Esophagus squamous epithelium (tissue), 5 donors: ENCODE data around the gene NCK1. TPM values are rescaled to one million over a fixed set of nuclear protein-coding genes. Genes with fewer than 3 reads are reported as not detected.

Source experiments
- DNase-seq: peaks from one replicate; lab custom pipeline; 2025; lab: John Stamatoyannopoulos, UW
- H3K27ac ChIP-seq, 4 donors: fragments of 200-600 bp; sonication (generic); one replicate each; pipeline ENCODE4 v1.5.1; 2016 to 2019; ENCODE audit warnings: mild to moderate bottlenecking in 1 of 4
- H3K27me3 ChIP-seq, 4 donors: fragments of 200-600 bp; sonication (generic); 1 replicate in 3 of 4; 2 replicates in 1 of 4; pipeline versions ENCODE4 v1.5.1 to v1.6.0; 2017 to 2021; ENCODE audit warnings: antibody characterized with exemption in 1 of 4
- H3K36me3 ChIP-seq, 3 donors: fragments of 200-600 bp; sonication (generic); one replicate each; pipeline ENCODE4 v1.5.1; 2016 to 2019
- H3K4me1 ChIP-seq, 3 donors: fragments of 200-600 bp; sonication (generic); one replicate each; pipeline ENCODE4 v1.5.1; 2017 to 2019
- H3K4me3 ChIP-seq, 4 donors: fragments of 200-600 bp; sonication (generic); 1 replicate in 3 of 4; 2 replicates in 1 of 4; pipeline ENCODE4 v1.5.1; 2016 to 2019; ENCODE audit warnings: mild to moderate bottlenecking in 2 of 4, moderate library complexity in 1 of 4
- H3K9me3 ChIP-seq, 3 donors: fragments of 200-600 bp; sonication (generic); one replicate each; pipeline ENCODE4 v1.5.1; 2016 to 2019
- CTCF ChIP-seq, 6 experiments: fragments of 450-650 bp in 4 of 6; fragments of 200-600 bp in 2 of 6; sonication (generic) in 2 of 6; IDR thresholded peaks; one replicate each; pipeline ENCODE4 v1.5.1; 2016 to 2019; ENCODE audit warnings: antibody characterized with exemption in 6 of 6, mild to moderate bottlenecking in 4 of 6, moderate library complexity in 4 of 6
- POLR2A ChIP-seq, 4 donors: fragments of 450-650 bp; IDR thresholded peaks; one replicate each; pipeline ENCODE4 v1.6.1; 2017; ENCODE audit warnings: antibody characterized with exemption in 4 of 4, mild to moderate bottlenecking in 4 of 4, moderate library complexity in 3 of 4
- WGBS, 2 donors: methylation state at CpG; one replicate each; pipeline ENCODE4 v1.1.5; 2018; 5-methylcytosine and 5-hydroxymethylcytosine counted together
- intact Hi-C: fragments of 100-400 bp; cut with DNase I; formaldehyde crosslinking; loops from one replicate; pipeline ENCODE4 v1.15.0; 2022
- total RNA-seq, 4 donors: library from RNA; depleted of rRNA; stranded (reverse); fragments of >200 nt; gene quantifications; one replicate each; pipeline ENCODE4 v1.1.0, GENCODE V29; 2016
- donor health status: DM: yes; HTN: yes; CAD: no.

The NCK1 gene
- total RNA-seq, 4 donors from 2014 or later = 35.6 to 66.1 (median 57.3) TPM

- peak overlapping the region; percentile 22 to 61 (median 41) for H3K4me3 ChIP-seq
- H3K4me1 ChIP-seq = peaks cover 17 to 79% (median 23%) of the 10 kb centered on the region in 3 donors
These were observed 68.1 kb downstream of the NCK1 start for GRCh38 chr3:136929977-136930670.

GRCh38 chr3:136931606-136932005 is 69.6 kb downstream of the NCK1 start:
- Histone ChIP-seq H3K9me3 (no peaks in the 10 kb centered on the region), H3K27me3 (no peaks in the 10 kb centered on the region), H3K27ac (peak overlapping the region; percentile 46 to 80 (median 73)), H3K4me3 (peak overlapping the region; percentile 22 to 61 (median 41)), H3K4me1 (peaks cover 17 to 78% (median 23%) of the 10 kb centered on the region in 3 donors), H3K36me3 (peaks cover 0 to 42% (median 3%) of the 10 kb centered on the region in 3 donors)
- intact Hi-C loops = no loop called here
- WGBS, 2 donors = 52 to 57% methylated on average over 4 of the region's 4 CpGs
- TF ChIP-seq CTCF (IDR thresholded peaks at IDR 0.05) (no peak), POLR2A (IDR thresholded peaks at IDR 0.05) (no peak)
- DNase-seq = no peak

More at GRCh38 chr3:136929977-136930670, 68.1 kb downstream of the NCK1 start:
- Histone ChIP-seq H3K27ac (peak overlapping the region; percentile 66 to 80 (median 73)), H3K27me3 (no peaks in the 10 kb centered on the region), H3K9me3 (no peaks in the 10 kb centered on the region), H3K36me3 (peaks cover 0 to 29% (median 0%) of the 10 kb centered on the region in 3 donors)
- no peak for DNase-seq
- WGBS, 2 donors = 9 to 11% methylated on average over 4 of the region's 4 CpGs
- no peak for TF ChIP-seq POLR2A (IDR thresholded peaks at IDR 0.05)
- no peak for TF ChIP-seq CTCF (IDR thresholded peaks at IDR 0.05)
- intact Hi-C loops = no loop called here

GRCh38 chr3:136932523-136932922 is 70.5 kb downstream of the NCK1 start:
- no peak for TF ChIP-seq CTCF (IDR thresholded peaks at IDR 0.05)
- no peak for TF ChIP-seq POLR2A (IDR thresholded peaks at IDR 0.05)
- 15 to 29% methylated on average over 1 of the region's 1 CpG for WGBS, 2 donors
- Histone ChIP-seq H3K27ac (peak overlapping the region; percentile 29 to 80 (median 68)), H3K27me3 (no peaks in the 10 kb centered on the region), H3K9me3 (no peaks in the 10 kb centered on the region), H3K36me3 (peaks cover 0 to 48% (median 3%) of the 10 kb centered on the region in 3 donors), H3K4me3 (peak overlapping the region in 3 of 4 donors; percentile 40 to 61 (median 42)), H3K4me1 (peaks cover 17 to 80% (median 23%) of the 10 kb centered on the region in 3 donors)
- DNase-seq = no peak
- intact Hi-C loops = no loop called here

- intact Hi-C loops = no loop called here
- no peaks in the 10 kb centered on the region for H3K27me3 ChIP-seq
- peaks cover 0 to 46% (median 3%) of the 10 kb centered on the region in 3 donors for H3K36me3 ChIP-seq
- H3K4me3 ChIP-seq = peak overlapping the region in 2 of 4 donors; percentile 2 to 61
- H3K9me3 ChIP-seq = no peaks in the 10 kb centered on the region
- no peak for DNase-seq
- H3K27ac ChIP-seq = peak overlapping the region; percentile 29 to 80 (median 68)
- TF ChIP-seq POLR2A (IDR thresholded peaks at IDR 0.05) (no peak), CTCF (IDR thresholded peaks at IDR 0.05) (no peak)
- H3K4me1 ChIP-seq = peaks cover 17 to 85% (median 24%) of the 10 kb centered on the region in 3 donors
- 24 to 39% methylated on average over 1 of the region's 1 CpG for WGBS, 2 donors
These were observed 71.2 kb downstream of the NCK1 start for GRCh38 chr3:136932978-136933772.
